NCI-H1092 (cell line): Measurements from ENCODE around the gene HDAC4.

Experiments
- DNase-seq: peaks from one replicate; lab custom pipeline; 2025; lab: John Stamatoyannopoulos, UW

HDAC4 gene

DNA sequence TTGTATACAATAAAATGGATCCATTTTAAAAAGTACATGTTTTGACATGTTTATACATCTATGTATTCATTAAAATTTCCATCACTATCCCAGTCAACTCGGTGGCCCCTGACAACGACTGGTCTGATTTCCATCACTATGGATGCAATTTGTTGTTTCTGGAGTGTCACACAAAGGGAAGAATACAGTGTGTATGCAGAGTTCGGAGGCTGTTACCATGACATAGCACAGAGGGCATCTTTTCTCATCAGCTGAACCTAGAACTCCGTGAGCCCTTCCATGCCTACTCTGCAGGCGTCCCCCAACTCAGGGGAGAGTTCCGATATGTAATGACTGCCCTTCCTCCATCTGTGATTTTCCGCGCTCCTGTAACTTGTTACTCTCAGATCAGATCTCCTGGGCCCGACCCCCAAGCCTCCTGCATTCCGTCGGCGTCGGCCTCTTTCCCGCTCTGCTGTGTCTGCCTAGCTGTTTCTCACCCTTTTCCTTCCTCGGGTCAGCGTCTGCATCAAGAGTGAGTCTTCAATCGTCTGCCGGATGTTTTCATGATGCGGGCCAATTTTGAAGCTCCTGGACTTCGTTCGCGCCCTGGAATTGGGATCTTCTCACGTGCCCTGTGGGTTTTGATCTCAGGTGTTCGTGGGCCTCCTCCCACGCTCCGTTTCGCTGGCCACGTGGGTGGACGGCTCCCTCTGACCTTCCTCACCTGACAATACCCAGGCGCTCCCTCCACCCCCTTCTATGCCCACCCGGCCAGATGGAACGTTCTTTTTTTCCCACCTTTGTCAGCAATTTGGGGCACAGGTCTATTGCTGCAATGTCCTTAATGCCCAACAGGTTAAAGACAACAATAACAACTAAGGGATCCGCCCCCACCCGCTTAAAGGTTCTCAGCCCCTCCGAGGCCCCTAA, 391.9 kb downstream of the HDAC4 start:
- DNase-seq: no peak

DNA sequence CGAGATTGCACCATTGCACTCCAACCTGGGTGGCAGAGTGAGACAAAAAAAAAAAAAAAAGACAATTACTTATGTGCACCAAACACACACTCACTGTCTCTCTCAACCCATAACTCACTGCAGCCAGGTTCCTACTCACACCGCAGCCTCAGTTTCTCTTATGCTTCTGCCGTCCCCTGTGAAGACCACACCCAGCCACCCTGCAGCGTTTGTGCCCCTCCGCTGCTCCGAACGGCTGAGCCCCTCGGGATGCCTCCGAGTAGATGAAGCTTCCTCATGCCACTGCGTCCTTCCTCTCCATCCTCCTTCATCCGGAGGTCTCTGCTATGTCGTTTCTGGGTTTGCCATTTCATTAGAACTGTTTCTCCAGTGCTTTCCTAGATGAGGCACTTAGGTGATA, 392.8 kb downstream of the HDAC4 start:
- DNase-seq: no peak

DNA sequence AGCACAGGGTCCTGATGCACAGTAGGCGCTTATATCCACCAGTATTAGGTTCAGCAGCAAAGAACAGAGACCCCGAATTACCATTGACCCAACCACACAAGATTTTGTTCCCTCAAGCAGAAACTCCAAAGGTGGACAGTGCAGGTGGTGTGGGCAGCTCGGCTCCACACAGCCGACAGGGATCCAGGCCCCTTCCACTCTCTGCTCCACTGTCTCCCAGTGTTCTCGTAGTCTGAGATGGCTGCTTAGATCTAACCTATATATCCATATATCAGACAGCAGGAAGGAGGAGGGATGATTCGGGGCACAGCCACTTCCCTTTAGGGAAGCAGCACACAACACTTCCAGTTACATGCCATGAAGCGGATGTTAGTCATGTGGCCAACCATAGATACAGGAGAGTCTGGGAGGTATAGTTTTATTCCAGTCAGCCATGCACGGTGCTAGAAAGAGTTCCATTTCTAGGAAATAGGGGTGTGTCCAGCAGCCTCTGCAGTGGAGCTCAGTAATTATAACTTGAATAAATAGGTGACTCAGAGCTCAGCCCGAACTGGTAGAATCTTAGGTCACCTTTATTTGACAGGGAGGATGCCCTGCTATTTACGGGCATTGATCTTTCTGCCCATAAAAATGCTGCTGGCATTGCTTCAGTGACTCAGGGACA, 394.1 kb downstream of the HDAC4 start:
- no peak for DNase-seq

DNA sequence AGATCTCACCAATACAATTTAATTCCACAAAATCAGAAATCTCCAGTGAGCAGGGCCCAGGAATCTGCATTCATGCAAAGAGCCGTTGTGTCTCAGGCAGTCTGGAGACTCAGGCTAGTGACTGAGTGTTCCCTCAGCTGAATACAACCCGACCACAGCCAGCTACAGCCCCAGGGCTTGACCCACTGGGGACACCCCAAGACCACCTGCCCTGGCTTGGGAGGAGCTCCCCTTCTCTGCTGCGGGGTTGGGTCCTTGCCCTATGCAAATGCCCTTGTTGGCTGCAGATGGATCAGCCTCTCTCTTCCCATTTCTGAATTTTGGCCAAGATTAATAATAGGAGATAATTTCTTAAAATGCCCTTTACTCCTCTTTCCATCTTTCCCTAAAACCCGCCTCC, 395.2 kb downstream of the HDAC4 start:
- DNase-seq: no peak

DNA sequence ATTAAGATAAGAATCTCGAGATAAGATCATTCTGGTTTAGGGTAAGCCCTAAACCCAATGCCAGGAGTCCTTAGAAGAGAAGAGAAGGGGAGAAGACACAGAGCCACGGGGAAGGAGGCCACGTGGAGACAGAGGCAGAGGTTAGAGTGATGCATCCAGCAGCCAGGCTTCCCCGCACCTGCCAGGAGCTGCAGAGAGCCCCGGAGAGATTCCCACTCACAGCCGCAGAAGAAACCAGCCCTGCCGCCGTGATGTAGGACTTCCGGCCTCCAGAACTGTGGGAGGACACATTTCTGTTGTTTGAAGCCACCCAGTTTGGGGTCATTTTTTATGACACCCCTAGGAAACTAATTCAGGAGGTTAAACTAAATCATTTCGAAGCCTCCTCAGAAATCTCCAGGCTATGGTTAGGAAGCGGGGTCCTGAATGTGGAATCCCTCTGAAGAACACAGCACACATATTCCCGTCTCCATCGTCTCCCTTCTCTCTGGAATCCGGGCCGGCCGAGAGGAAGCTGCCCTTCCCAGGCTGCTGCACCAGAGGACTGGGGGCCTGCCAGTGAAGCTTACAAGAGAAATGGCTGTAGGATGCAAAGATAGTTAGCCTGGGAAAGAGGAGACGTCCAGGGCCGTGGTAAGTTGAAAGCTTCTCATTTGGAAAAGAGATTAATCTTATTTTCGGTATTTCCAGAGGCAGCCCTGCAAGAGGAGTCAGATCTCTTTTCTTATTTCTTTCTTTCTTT, 396.4 kb downstream of the HDAC4 start:
- DNase-seq: no peak

DNA sequence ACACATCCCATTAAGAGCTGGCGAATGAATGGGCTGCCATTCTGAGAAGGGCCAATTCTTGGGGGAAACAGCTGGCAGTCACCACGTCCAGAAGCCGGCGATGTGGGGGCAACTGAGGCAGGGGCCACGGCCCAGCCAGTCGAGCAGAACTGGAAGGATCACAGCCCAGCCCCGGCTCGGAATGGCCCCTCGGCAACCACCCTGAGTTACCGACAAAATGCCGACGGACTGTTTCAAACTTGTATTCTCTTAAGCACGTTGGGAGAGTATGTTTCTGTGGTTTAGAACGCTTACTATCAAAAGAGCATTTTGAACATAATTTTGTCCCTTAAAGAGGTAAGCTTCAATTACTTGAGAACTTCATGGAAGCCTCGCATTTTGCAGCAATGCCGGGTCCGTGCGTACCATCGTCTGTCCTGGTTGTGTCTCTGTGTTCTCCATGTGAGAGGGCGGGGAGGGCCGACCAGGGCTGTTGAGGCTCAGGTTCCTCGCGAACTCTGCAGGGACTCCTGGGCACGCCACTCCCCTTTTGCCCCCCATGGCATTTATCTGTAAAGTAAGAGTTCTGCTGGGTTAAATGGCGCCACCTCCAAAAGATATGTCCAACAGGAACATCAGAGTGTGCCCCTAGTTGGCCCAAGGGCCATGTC, 397.1 kb downstream of the HDAC4 start:
- no peak for DNase-seq

DNA sequence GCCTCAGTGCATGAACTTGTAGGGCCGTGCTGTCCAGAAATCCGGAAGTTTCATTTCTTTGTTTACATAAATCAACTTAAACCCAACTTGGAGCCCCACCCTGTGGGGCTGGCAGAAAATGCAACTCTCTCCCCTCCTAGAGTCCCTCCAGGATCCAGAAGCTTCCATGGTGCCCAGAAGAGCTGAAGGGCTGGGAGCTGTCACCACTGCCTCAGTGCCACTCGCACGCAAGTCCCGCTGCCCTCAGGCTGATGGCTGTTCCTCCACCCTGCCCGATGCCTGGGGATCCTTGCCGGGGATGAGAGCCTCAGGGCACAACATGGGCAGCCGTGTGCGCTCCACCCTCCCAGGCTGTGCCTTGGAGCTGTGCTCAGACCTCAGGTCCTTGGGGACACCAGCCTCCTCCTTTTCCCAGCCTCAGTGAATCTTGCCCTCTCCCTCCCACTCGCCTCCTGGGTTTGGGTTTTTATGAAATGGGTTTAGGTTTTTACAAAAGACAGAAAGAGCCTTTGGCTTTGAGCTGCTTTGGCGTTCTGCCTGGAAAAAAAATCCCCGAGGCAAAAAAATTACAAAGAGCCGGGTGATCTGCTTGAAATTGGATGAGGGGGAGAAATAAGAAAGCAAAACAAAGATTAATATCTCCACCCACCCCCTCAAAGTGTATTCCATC, 397.7 kb downstream of the HDAC4 start:
- no peak for DNase-seq

DNA sequence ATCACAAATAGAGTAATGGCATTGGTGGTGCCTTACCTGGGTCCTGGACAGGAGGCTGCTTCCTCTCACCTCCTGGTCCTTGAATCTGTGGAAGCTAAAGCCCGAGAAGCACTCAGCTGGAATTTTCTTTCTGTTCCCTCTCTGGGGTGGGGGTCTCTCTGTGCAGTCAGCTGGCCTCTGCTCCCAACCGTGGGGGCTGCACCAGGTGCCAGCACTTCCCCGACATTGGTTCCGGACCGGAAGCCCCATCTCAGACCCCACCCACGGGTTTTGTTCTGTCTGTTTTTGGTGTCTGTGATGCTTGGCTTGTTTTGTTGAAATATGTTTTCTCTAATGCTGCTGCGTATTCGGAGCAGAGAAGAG, 398.2 kb downstream of the HDAC4 start:
- DNase-seq: no peak

DNA sequence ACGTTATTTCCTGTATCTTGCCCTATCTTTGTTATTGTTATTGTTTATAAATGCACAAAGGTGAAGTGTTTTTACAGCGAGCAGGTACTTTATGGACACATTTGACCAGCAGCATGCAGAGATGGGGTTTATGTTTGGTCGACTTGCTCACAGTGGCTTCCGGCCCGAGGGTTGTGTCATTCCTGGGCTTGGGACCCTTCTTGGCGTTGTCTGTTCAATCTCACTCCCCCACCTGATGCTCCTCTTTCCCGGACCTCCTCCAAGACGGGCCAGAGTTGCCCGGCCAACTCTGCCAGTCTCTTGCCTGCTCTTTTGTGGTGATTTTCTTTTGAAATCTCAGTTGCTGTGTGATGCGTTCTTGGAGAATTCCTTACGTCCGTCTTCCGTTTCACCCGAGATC, 399.0 kb downstream of the HDAC4 start:
- no peak for DNase-seq

DNA sequence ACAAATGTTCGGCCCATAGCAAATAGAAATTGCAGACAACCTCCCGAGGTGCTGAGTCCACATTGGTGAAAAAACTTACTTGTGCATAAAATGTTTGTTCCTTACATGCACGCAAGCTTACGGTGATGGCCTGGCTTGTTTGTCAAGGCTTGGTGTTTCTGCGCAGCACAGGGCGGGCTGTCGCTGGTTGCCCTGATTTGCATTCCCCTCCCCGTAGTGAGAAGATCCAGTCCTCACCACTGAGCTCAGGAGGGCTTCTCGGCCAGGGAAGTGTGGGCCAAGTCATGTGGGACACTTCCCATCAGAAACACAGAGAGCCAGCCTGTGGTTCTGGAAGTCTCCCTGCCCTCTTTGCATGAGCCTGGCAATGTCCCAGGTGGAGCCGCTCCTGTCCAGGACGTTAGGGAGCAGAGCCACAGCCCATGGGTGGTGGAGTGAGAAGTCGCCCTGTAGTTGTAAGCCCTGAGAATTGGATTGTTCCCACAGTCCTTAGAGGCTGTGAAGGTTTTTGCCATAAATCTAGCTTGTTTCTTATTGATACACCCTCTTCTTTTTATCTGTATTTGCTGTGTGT, 400.2 kb downstream of the HDAC4 start:
- no peak for DNase-seq

DNA sequence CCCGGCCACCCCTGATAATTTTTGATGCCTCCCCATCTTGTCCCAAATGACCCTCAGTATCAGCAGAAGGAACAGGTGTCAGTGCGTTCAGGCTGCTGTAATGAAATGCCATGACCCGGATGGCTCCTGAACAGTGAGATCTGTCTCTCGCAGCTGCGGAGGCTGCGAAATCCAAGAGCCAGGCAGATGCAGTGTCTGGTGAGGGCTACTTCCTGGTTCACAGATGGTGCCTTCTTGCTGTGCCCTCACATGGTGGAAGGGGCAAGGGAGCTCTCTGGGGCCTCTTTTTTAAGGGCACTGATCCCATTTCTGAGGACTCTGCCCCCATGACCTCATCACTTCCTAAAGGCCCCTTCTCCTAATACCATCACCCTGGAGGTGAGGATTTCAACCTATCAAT, 400.7 kb downstream of the HDAC4 start:
- no peak for DNase-seq

DNA sequence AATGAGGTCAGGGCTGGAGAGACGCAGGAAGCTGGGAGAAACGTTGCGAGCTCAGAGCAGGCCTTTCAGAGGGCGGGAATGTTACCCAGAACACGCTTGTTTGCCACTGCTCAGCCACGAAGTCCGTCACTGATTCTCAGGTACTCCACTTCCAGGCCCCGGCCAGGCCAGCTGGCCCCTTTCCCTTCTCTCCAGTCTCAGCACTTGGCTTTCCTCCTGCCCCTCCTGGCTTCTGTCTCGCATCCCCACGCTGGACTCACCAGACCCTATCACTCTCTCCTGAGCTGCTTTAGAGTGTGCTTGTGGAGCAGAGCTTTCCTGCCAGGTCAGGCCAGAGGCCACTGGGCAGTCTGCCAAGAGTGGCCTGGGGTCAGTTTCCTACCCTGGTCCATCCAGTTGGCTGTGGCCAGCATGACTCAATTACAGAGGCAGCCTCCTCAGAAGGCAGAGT, 401.5 kb downstream of the HDAC4 start:
- no peak for DNase-seq

DNA sequence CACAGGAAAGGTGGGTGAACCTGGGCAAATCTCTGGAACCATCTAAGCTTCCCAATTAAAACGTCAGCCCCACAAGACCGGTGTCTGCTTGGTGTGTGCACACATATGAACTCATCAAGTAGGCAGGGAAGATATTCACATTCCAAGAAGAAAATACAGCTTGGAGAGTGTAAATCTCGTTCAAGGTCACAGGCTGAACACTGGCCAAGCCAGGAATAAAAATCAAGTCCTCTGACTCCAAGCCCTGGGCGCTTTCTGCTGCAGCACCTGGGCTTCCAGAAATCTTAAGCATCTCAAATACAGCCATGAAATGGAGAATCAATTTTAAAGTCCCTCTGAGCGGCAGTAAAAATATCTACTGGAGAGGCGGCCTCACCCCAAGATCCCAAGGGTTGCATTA, 402.0 kb downstream of the HDAC4 start:
- DNase-seq: no peak
